GM19463 (cell line): Measurements from ENCODE around the gene CELA2A.

Experiments used
- ATAC-seq: cut with Tn5 transposase; IDR thresholded peaks from one replicate; pipeline ENCODE4 v1.9.1; 2021; ENCODE audit warnings: mild to moderate bottlenecking, moderate library complexity; ENCODE audit not compliant: unreplicated experiment

Gene CELA2A

GRCh38 chr1:15456313-15456954, at the start of gene CELA2A:
TSS of gene CELA2A (plus strand) at chr1:15456732. CDS start at chr1:15456754, 22 bp downstream.
- ATAC-seq: no peak

GRCh38 chr1:15407580-15407979, 49.0 kb upstream of the CELA2A start:
- no peak for ATAC-seq

DNA sequence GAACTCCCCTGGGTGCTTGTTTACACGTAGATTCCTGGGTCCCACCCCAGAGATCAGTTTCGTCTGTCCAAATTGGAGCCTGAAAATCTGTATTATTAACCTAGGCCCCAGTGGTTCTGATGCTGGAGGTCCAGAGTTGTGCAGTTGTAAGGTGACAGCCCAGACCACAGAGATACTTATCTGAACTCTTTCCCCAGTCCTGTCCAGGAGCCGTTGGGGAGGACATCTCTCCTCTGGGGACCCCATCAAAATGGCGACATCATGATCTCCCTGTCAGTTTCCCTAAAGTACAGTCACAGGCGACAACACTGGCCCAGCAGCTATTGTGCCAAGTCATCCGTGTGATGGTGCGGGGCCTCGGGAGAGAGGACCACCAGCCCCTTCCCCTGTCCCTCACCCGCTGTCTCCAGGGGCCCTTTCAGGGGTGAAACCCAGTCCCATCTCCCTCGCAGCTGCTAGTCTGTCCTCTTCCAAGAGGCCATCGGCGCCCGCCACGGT, 47.6 kb upstream of the CELA2A start:
- no peak for ATAC-seq

DNA sequence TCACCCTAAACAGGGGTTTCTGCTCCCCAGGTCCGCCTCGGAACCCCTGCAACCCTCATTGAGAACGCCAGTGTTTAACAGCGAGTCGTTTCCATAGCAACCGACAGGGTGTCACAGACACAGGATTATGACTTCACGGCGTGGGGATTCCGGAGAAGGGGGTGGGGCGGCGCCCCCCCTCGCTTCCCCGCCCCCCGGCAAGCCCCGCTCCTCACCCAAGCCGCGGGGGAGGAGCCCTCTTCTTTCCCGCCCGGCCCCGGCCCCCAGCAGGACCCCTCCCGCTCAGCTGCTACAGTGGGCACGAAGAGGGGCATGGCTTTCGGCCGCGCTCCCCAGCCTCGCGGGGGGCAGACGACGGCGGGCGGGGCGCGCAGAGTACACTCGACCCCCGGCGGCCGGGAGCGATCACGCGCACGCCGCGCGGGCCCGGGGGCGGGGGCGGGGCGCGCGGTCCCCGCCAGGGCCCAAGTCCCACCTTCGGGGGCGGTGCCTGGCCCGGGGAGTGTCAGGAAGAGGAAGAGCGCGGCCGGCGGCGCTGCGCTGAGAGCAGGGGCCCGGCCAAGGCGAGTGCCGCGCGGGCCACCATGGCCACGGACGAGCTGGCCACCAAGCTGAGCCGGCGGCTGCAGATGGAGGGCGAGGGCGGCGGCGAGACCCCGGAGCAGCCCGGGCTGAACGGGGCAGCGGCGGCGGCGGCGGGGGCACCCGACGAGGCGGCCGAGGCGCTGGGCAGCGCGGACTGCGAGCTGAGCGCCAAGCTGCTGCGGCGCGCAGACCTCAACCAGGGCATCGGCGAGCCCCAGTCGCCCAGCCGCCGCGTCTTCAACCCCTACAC, 46.9 kb upstream of the CELA2A start, which contains the start of gene EFHD2:
Gene EFHD2 (plus strand): TSS at position 501 of the 835 bp plus-strand sequence. CDS start 84 bp downstream, at position 585.
- peak; percentile 82 for ATAC-seq

GRCh38 chr1:15410223-15410883, 46.2 kb upstream of the CELA2A start:
- no peak for ATAC-seq

GRCh38 chr1:15410884-15411245, 45.7 kb upstream of the CELA2A start:
- no peak for ATAC-seq

DNA sequence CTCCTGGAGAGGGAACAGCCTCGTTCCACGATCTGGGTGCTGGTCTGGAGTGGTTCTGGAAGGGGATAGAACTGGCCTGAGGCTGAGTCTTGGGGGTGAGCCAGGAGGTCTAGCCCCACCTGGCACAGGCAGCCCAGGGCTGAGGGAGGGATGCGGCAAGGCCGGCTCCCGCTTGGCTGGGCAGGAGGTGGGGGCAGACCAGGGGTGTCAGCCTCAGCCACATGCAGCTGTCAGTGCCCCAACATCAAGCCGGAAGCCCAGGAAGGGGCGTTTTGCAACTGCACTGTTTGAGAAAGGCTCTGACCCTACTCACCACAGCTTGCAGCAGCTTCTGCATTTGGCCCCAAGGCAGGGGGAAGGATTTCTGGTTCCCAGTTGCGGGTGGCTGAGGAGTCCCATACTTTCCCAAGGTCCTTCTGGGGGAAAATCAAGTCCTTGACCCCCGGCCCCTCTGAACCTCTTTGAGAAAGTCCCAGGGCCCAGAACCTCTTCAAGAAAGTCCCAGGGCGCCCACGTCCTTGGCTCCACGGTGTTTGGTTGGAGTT, 44.9 kb upstream of the CELA2A start:
- ATAC-seq: peak; percentile 41

- no peak for ATAC-seq
Measured at GRCh38 chr1:15412175-15412800, 44.2 kb upstream of the CELA2A start.

GRCh38 chr1:15412843-15413242, 43.7 kb upstream of the CELA2A start:
- ATAC-seq: no peak

DNA sequence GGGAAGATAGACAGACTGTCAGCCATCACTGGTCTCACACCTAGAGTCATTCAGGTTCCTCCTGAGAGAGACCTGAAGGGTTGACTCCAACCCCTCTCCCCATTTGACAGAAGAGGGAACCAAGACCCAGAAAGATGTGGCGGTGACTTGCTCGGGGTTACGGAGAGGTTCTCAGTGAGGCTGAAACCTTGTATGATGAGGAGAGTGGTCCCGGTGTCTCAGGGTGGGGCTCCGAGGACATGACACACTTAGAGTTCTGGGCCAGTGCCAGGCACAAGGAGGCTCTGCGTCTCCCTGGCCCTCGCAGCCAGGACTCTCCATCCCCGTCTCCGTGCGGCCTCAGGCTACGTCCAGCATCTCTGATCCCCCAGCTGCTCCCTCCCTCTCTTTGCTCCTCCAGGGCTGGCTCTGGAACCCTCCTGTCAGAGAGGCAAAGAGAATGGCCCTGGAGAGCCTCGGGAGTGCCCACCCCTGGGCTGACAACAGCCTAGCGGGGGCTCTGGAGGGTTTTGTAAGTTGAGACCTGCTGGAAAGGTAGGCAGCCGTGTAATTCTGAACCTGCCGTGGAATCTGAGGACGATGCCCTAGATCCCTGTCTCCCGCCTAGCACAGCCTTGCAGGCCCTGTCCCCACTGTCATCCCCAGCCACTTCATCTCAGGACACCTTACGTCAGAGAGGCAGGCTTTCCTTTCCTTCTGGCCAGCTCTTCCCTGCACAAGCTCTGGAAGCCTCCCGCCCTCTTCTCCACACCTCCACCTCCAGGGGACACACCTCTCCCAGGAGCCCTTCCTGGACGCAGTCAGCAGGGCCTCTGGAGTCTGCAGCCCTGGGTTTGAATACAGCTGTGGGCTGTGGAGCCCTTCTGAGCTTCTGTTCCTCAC, 42.7 kb upstream of the CELA2A start:
- no peak for ATAC-seq

GRCh38 chr1:15414445-15414983, 42.0 kb upstream of the CELA2A start:
- ATAC-seq: no peak

GRCh38 chr1:15417059-15417934, 39.2 kb upstream of the CELA2A start:
- ATAC-seq: peak; percentile 48

- ATAC-seq: no peak
Measured at GRCh38 chr1:15418806-15419515, 37.6 kb upstream of the CELA2A start.

DNA sequence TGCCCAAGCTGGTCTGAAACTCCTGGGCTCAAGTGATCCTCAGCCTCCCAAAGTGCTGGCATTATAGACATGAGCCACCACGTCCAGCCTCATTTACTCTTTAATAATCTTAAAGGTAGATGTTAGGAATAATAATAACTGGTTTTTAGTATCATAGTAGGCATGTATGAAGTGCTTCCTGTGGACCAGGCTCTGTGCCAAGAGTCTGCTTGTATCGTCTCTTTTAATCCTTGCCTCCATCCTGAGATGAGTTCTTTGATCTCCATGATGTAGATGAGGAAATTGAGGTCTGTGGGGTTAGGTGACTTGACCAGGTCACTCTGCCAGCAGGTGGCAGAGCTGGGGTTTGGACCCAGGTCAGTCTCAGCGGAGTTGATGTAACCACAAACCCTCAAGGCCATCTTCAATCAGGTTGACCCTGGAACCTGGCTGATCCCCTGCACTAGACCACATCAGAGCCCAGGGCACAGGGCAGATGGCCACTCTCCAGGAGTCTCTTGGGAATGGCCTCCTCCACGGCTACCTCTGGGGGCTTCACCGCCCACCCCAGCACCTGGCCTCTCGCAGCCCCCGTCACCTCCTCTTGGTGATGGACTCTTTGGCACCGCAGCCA, 35.6 kb upstream of the CELA2A start:
- no peak for ATAC-seq

GRCh38 chr1:15422871-15423270, 33.7 kb upstream of the CELA2A start:
- ATAC-seq: no peak

DNA sequence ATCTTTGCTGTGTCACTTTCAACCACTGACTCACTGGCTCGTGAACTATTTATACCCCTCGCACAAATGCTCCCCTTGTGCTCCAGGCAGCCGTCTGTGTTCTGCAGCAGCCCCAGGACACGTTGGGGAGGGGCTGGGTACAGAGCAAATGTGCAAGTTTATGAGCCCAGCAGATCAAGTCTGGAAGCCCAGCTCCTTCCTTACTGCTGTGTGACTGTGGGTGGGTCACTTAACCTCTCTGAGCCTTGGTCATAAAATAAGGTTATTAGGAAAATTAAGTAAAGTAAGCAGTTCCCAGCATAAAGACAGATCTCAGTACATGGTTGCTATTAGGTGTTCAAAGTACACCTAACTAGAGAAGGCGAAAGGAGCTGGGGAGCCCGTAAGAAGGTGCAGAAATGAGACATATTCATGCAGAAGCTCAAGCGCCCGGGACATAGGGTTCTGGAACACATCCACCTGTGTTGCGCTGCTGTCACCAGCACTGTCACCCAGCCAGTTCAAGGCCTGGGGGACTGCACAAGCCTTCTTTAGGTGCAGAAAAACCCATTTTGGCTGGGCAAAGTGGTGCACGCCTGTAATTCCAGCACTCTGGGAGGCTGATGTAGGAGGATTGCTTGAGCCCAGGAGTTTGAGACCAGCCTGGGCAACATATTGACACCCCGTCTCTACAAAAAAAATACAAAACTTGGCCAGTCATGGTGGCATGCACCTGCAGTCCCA, 33.0 kb upstream of the CELA2A start:
- ATAC-seq: no peak

DNA sequence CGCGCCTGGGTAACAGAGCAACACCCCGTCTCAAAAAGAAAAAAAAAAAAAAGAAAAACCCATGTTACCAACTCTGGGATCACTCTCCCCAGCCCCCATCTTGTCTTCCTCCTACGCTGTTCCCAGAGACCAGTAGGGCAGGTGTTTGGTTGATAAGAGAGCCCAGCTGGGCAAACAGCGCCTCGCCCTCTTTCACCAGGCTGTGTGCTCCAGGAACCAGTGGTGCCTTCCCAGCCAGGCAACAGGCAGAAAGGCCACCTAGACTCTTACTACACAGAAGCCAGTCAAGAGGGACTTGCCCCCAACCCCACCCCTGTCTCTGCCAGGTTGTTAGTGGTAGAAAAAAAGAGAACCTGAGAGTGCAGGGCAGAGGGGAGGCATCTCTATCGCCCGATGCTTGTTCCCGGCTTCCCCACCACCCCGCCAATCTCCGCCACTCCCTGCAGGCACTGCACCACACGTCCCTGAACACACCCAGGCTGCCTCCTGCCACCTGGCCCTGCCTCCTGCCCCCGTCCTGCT, 32.3 kb upstream of the CELA2A start:
- ATAC-seq: no peak
